GM21576 (cell line): ENCODE measurements around the gene PSMC5.
"Not testable (repeated sequence)": the region's sequence is repeated elsewhere in the genome, so short reads cannot be mapped to it uniquely, and the experiment has no call there.

Source experiments
- ATAC-seq: cut with Tn5 transposase; IDR thresholded peaks from one replicate; pipeline ENCODE4 v1.9.1; 2021; ENCODE audit warnings: mild to moderate bottlenecking, moderate library complexity; ENCODE audit not compliant: unreplicated experiment

The PSMC5 gene

GRCh38 chr17:63869491-63870291, 42.5 kb downstream of the PSMC5 start:
- not testable (repeated sequence) for ATAC-seq

- not testable (repeated sequence) for ATAC-seq
These were observed 43.0 kb downstream of the PSMC5 start for GRCh38 chr17:63870292-63870665.

GRCh38 chr17:63871646-63872365, 44.6 kb downstream of the PSMC5 start:
- ATAC-seq: not testable (repeated sequence)

DNA sequence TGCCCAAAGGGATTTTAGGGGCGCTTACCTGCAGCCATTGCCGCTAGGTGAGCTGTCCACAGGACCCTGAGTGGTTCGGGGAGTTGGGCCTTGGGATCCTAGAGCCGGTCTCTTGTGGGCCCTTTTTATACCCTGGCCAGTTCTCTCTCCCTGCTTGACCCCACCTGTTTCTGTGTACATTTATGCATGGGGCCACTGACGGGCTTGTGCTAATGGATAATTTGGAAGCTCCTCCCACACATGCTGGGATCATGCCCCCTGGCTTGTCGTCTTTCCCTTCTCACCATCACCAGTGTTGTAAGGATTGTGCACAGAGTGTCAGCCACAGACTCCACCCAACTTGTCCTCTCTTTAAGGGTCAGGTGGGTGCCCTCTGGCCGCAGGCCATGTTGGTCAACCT, 46.3 kb downstream of the PSMC5 start, which contains the start of gene CSH2:
Gene CSH2, minus strand, starts transcription at position 101 of the 400 bp plus-strand sequence. Its CDS starts 63 bp downstream, at position 38.
- ATAC-seq: not testable (repeated sequence)

- ATAC-seq: not testable (repeated sequence)
These were observed 46.9 kb downstream of the PSMC5 start for GRCh38 chr17:63874061-63874626.

- ATAC-seq: not testable (repeated sequence)
These were observed 47.5 kb downstream of the PSMC5 start for GRCh38 chr17:63874693-63875092.

- ATAC-seq: not testable (repeated sequence)
These were observed 51.2 kb downstream of the PSMC5 start for GRCh38 chr17:63878413-63878812.

GRCh38 chr17:63880706-63881105, 53.5 kb downstream of the PSMC5 start:
- ATAC-seq: no peak

- ATAC-seq: not testable (repeated sequence)
These were observed 54.1 kb downstream of the PSMC5 start for GRCh38 chr17:63881337-63881736.
